ENCODE results near the gene SF3B4.
"Not testable (repeated sequence)": the region's sequence is repeated elsewhere in the genome, so short reads cannot be mapped to it uniquely, and the experiment has no call there.

Gene SF3B4, protein sequence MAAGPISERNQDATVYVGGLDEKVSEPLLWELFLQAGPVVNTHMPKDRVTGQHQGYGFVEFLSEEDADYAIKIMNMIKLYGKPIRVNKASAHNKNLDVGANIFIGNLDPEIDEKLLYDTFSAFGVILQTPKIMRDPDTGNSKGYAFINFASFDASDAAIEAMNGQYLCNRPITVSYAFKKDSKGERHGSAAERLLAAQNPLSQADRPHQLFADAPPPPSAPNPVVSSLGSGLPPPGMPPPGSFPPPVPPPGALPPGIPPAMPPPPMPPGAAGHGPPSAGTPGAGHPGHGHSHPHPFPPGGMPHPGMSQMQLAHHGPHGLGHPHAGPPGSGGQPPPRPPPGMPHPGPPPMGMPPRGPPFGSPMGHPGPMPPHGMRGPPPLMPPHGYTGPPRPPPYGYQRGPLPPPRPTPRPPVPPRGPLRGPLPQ

DNA sequence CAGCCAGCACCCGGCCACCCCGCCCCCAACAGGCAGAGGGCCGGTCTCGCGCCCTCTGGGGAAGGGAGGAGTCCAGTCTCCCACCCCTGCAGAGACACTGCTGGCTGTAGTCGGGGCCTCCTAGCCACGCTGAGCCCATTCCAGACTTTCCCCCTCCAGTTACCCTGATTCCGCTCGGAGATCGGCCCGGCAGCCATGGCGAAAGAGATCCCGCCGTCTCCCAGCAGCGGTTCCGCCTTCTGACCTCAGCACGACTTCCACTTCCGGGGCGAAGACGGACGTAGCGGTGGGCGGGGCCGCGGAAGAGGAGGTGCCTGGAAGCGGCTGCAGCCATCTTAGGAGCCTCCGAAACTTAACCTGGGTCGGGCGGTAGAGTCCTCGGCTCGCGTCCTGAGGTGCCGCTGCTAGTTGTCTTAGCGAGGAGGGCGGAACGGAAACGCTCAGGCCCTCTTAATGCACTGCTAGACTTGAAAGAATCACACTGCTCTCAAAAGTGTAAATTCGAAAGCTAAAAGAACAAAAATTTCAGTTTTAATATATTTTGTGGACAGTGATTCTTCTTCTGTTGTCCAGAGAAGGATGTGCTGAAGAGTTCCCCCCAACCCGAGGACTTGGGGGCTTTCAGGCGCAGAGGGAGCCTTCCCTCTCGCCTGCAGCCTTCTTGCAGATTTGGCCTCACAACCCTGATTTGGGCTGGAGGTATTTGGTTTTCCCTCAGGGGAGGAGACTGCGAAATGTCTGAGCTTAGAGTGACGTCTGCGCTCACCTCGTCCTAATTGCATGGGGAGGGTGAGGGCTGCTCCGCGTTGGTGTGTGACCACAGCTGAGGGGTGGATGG is at the start of gene SF3B4:
TSS of gene SF3B4 (minus strand) at position 241 of the 838 bp plus-strand sequence. CDS start at position 197, 44 bp downstream.
- peak; percentile 60 for DNase-seq (ENCODE audit: low read depth, low spot score)
- peak within 1 kb of the TSS; percentile 87 for H3K27ac ChIP-seq

DNA sequence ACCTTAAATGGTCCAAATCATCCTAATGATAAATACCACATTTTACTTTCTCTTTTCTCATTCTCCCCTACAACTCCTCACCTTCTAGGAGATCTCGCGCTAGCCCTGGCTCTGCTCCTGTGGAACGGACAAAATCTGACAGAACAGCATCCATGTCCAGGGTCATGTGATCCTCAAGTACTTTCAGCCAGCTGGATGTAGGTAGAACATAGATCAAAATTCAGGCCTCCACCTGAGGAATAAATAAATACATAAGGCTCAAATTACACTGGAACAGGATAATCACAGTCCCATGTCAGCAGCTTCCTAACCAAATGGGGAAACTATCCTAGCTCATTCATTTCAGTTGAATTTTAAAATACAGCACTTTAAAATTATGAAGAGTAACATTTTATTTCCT is 49.7 kb upstream of the SF3B4 start:
- no peak for DNase-seq (ENCODE audit: low read depth, low spot score)
- no peak overlapping the region for H3K27ac ChIP-seq

DNA sequence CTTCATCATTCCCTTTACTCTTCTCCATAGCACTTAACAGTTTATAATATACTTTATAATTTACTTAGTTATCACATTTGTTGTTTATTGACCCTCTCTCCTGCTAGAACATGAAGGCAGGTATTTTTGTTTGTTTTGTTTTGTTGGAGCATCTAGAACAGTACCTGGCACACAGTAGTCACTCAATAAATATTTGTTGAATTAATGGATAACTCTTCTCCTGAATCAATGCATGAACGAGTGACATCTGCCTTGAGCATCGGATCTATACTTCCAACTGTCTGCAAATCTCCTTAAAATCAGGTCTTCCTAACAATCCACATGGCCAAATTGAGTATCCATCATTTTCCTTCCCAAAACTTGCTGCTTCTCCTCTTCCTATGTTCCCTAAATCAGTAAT is 44.9 kb upstream of the SF3B4 start:
- H3K27ac ChIP-seq = no peak overlapping the region
- no peak for DNase-seq (ENCODE audit: low read depth, low spot score)

DNA sequence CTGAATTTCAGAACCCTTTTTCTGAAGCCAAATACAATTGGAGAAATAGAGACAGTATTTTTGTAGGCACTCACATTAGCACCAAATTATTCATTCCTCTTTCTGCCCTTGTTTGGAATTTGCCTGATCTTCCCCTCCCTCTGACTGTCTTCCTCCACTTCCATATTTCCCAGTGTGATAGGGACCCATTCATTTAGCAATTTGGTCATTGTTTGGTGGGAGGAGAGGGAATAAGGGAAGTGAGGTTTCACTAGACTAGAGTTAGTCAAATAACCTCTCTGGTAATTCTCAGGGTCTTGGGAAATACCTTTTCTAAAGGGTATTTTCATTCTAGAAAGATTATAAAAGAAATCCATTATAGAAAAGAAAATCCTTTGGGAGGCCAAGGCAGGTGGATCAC is 40.0 kb upstream of the SF3B4 start:
- H3K27ac ChIP-seq = no peak overlapping the region
- DNase-seq (ENCODE audit: low read depth, low spot score) = no peak

DNA sequence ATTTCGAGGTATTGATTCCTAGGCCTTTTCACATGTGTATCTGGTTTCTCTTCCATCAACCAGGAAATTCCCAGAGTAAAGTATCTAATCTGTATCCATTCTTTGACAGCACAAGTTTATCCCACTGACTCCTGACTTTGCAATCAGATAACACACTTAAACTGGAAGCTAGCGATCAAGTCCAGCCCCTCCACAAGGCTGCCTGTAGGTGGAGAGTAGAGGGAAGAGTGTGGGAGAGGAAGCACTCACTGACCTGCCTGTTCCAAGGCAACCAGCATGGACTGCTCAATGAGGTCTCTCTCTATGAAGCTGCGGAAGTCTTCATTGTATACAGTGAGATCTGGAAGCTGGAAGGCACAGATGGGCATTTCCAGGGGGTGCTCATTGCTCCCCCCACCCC is 39.4 kb upstream of the SF3B4 start:
- no peak for DNase-seq (ENCODE audit: low read depth, low spot score)
- no peak overlapping the region for H3K27ac ChIP-seq

DNA sequence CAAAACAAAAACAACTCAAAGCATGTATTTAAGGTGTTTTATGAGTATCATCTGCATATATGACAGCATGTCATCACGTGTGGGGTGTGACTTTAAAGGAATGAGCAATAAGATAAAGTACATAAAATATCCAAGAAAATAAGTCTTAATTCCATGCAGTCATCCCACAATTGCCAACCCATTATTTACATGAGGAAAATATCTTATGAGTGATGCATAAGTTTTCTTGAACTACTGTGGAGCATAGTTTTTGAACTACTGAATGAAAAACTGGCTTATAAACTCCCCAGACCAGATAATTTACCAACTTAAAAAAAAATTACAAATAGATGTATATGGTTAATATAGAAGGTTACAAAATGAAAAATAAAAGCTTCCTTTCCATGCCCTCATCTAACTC is 38.8 kb upstream of the SF3B4 start:
- DNase-seq (ENCODE audit: low read depth, low spot score) = no peak
- no peak overlapping the region for H3K27ac ChIP-seq

DNA sequence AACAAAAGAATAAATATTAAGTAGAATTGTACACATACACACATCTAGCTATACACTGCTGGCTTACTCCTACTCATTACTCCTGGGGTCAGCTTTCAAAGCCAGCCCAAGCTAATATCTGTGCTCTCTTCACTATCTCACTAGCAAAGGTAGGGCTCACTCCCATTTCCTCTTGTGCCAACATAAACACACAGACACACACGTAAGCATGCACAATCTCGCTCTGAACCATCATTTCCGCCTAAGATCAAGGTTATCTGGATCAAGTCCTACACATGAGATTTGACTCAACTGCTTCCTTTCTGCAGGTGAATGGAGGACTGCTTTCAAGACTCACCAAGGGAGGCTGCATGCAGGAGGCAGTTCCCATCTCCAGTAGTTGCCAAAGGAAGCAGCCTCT is 37.8 kb upstream of the SF3B4 start:
- H3K27ac ChIP-seq = peak overlapping the region; percentile 4
- DNase-seq (ENCODE audit: low read depth, low spot score) = no peak

DNA sequence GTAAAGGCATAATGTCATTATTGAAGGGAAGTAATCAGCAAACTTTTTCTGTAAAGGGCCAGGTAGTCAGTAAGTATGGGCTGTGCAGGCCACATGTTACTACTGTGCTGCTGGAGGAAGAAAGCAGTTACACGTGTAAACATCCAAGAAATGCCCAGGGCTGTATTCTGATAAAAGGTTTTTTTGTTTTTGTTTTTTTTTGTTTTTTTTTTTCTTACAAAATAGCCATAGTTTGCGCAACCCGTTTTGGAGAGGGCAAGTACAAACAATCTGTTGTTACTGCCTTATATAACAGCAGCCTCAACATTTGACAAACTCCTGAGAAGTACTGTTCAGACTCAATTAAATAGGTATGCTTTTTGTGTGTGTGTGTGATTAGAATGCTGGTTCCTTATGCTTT is 35.8 kb upstream of the SF3B4 start:
- H3K27ac ChIP-seq = peak overlapping the region; percentile 53

DNA sequence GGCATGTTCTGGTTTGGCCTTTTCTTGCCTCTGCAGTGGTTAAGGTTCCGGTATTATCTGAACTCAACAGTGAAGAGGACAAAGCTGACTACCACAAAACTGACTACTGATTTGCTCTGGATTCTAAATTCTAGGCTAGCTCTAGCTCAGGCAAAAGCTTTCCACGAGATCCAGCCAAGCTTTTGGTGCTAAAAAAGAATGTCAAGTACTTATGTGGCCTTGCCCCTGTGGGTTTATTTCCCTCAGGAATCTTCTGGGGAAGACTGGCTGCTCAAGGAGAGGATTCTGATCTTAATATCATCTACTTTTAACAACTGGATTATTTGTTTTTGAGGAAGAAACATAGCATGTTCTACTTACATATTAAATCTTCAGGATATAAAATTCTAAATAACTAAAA is 35.1 kb upstream of the SF3B4 start:
- peak overlapping the region; percentile 53 for H3K27ac ChIP-seq

More for the DNA sequence above, 35.8 kb upstream of the SF3B4 start:
- no peak for DNase-seq (ENCODE audit: low read depth, low spot score)

DNA sequence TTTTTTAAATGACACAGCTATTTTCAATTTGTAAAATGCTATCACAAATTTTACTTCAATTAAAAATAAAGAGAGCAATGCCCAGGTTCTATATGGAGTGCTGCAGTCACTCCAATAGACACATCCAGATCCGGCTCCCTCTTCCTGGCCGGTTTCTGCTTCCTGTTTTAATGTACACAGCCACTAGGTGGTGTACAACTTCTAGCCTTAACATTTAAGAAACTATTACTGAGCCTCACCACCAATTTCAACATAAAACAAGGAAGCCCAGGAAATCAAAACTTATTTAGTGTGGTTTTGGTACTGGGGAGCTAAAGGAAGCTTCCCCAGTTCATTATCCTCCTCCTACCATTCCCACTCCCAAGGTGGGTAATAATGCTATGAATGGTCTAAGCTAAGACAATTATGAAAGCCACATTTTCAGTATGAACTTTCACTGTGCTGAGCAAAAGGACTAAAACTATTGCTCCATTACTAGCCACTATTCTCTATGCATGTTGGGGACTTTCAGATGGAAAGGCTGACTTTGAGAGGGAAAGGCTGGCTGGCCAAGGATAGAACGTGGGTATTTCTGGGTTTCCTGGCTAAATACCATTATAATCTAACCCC is 34.5 kb upstream of the SF3B4 start:
- DNase-seq (ENCODE audit: low read depth, low spot score) = peak; percentile 33
- peak overlapping the region; percentile 53 for H3K27ac ChIP-seq

More for the DNA sequence above, 35.1 kb upstream of the SF3B4 start:
- no peak for DNase-seq (ENCODE audit: low read depth, low spot score)

DNA sequence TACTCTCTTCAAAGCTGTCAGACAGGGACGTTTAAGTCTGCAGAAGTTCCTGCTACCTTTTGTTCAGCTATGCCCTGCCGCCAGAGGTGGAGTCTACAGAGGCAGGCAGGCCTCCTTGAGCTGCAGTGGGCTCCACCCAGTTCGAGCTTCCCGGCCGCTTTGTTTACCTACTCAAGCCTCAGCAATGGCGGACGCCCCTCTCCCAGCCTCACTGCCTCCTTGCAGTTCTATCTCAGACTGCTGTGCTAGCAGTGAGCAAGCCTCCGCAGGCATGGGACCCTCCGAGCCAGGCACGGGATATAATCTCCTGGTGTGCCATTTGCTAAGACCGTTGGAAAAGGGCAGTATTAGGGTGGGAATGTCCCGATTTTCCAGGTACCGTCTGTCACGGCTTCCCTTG is 29.9 kb upstream of the SF3B4 start:
- not testable (repeated sequence) for H3K27ac ChIP-seq; DNase-seq (ENCODE audit: low read depth, low spot score)

DNA sequence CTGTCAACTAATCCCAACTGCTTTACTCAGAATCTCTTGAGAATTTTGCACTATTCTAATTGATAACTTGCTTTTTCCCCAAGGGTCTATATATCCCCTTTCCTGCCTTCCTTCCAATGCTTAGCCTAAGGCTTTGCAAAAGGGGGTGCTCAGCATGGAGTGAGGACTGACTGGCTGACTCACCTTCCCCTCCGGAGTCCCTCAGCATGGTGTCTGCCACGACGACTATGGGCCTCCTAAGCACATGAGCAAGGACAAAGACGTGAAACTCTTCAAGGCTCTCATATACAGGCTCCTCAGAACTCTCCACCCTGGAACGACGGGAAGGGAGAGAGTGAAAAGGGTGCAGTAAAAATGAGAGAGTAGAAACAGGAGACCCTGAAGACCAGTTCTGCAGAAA is 22.3 kb upstream of the SF3B4 start:
- H3K27ac ChIP-seq = no peak overlapping the region
- DNase-seq (ENCODE audit: low read depth, low spot score) = no peak

DNA sequence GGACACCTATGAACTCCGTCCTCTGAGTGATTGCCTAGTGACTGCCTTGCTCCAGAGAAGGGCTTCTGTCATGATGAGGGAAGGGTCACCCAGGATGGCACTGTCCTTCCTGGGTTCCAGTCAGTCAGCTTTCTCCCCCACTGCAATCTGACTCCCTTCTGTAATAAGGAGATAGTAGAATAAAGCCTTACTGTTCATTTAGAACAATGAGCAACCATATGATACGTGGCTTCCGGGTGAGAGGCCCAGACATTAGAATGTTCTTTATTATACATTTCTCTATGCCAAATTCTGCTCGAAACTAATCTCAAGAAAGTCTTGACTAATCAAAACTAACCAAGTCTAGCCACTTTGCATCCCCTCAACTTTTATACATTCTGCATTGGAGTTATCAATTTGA is 17.6 kb upstream of the SF3B4 start:
- no peak overlapping the region for H3K27ac ChIP-seq
- DNase-seq (ENCODE audit: low read depth, low spot score) = no peak

DNA sequence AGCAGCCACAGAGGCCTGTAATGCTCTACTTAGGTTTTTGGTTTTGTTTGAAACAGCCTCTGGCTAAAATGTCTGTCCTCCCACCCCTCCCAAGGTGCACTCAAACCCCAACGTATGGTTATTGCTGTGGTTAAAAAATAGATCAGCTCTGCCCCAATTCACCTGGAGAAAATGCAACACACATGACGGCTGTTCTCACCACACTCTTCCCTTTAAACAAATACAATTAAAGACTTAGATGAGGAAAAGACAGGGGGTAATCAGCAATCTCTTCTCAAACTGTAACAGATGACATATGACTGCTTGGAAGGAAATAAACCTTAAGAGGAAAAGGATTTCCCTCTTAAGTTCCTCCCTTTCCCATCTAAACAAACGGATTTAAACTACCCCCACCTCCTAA is 15.3 kb upstream of the SF3B4 start:
- DNase-seq (ENCODE audit: low read depth, low spot score) = no peak
- no peak overlapping the region for H3K27ac ChIP-seq

DNA sequence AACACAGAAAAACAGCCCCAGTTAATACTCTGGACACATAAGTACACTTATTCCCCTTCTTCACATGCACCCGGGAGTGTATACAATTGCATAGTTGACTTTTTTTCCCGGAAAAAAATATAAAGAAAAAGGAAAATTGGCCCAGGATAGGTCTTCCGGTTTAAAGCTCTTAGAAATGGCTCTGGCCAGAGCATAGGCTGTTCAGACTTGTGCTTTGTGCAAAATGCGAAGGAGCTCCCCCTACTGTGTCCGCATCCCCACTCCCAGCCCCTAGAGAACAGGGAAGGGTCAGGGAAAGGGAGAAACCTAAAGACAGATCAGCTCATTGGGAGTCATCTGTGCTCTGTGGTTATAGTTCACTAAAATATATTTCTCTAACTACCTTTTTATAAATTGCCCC is 14.6 kb upstream of the SF3B4 start:
- no peak for DNase-seq (ENCODE audit: low read depth, low spot score)
- peak overlapping the region; percentile 33 for H3K27ac ChIP-seq

DNA sequence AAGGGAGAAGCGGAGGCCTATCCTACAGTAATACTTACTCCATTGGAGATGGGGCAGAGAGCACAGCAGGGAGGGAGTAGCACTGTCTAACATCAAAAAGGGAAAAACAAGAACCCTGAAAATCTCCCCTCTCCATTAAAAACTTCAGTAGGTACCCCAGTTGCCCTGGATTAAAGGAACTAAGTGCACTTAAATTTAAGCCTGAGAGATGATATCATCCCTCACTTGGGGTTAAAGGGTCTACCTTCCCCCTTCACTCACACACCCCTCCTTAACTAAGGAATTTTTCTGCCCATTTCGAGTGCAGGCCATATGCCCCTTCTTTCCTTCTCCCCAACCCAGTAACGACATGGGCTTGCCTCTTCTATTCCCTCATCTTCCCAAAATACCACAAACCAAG is 12.8 kb upstream of the SF3B4 start:
- no peak for DNase-seq (ENCODE audit: low read depth, low spot score)
- peak overlapping the region; percentile 81 for H3K27ac ChIP-seq

DNA sequence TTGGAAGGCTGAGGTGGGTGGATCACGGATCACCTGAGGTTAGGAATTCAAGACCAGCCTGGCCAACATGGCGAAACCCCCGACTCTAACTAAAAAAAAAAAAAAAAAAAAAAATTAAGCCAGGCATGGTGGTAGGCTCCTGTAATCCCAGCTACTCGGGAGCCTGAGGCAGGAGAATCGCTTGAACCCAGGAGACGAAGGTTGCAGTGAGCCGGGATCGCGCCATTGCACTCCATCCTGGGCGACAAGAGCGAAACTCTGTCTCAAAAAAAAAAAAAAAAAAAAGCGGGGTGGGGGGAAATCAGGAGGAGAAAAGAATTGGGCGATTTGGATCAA is 11.0 kb upstream of the SF3B4 start:
- not testable (repeated sequence) for DNase-seq (ENCODE audit: low read depth, low spot score)
- H3K27ac ChIP-seq = peak overlapping the region; percentile 81

DNA sequence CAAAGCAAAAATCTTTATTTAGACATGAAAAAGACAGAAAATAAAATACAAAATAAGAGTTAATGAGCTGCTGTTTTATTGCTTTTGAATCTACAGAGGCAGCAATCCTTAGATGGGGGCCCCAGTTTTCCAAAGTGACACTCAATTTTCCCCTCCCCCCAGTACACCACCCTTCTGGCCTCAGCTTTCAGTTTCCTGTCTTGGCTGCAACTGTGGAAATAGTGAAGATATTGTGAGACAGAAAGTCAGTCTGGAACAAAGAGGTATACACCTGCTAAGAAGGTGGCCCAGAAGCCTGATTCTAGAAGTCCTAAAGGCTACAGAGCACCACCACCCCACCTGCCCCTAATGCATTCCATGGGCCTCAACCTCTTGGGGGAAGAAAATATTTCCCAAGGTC is 10.2 kb upstream of the SF3B4 start:
- no peak for DNase-seq (ENCODE audit: low read depth, low spot score)
- H3K27ac ChIP-seq = peak overlapping the region; percentile 81

DNA sequence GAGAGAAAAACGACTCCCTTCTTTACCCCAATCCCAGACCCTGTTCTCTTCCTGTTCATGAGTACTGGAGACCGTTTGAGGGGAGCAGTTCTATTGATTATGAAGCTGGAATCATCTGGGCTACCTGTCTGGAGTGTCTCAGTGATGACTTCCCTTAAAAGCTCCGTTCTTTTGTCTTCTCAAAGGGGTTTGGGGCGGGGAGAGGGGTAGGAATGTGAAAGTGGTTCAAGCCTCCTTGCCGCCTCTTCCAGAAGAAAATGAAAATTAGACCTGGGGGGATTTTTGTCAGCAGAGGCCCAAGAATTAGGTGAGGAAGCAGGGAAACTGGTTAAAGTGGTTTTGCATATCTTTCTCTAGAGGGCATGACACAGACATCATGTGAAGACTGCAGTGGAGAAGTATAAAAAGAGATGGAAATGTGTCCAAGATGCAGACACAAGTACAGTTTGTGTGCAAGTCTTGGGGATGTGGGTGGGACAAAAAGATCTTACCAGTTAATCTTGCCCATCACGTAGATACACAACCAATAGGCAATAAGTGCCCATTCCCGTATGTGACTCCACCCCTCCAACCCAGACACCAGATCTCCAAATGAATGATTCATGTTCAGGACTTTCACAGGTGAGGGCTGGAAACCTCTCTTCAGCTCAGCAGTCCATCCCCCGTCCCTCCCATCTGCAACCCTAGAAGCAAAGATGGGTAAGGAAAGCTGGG is 9.5 kb upstream of the SF3B4 start:
- H3K27ac ChIP-seq = peak overlapping the region; percentile 81
- peak; percentile 77 for DNase-seq (ENCODE audit: low read depth, low spot score)

DNA sequence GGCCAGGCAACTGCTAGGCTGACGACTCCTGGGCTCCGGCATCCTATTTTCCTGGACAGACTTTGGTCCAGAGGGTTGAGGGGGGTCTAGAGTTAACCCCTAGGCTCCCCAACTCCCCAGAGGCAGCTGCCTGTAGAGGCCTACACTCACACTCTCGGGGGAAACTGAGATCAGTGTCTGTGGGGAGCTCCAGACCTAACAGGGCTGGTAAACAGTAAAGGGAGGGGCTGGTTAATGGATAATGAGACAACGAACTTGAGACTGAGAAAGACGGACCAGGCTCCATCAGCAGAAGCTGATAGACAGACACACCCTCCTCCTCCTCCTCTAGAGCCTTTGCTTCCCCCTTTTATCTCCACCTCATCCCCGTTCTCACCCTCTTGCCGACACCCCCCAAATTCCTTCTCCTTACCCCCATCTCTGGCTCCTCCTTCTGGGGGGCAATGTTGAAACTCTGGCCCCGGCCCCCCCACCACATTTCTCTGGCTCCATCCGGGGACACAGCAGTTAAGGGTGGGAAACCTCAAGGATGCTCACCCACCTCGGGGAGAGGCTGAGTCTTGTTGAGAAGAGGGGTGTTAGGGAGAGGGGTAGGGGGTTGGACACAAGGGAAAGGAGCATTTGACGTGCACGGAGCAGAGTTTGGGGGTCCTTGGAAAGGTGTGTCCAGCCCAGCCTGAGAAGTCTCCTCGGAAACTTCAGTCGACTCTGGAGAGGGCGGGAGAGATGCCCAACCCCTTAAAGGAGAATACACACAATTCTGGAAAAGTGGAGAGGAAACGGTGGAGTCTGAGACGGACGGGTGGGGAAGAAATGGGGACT is 8.8 kb upstream of the SF3B4 start, which contains the start of gene MTMR11:
TSS of gene MTMR11 (minus strand) at position 710 of the 822 bp plus-strand sequence. CDS start at position 478, 232 bp downstream.
- DNase-seq (ENCODE audit: low read depth, low spot score) = no peak
- H3K27ac ChIP-seq = peak within 1 kb of the TSS; percentile 81

All from epithelial cell of prostate (primary cell).